Keratinocyte (primary cell): ENCODE measurements around the gene ST8SIA2. TPM values are rescaled to one million over a fixed set of nuclear protein-coding genes. Genes with fewer than 3 reads are reported as not detected.

Experiments
- DNase-seq: peaks from one replicate; pipeline ENCODE4 v3.0.0-alpha.2; 2011; ENCODE audit warnings: low read depth, missing footprints, low spot score
- FAIRE-seq: peaks from 2 replicates; lab custom pipeline; 2011; peaks lifted over from hg19 to GRCh38; lab: Jason Lieb, UNC
- H2AFZ ChIP-seq: 2 replicates; pipeline ENCODE4 v1.6.0; 2012; ENCODE audit warnings: low read length, control low read depth, inconsistent platforms; ENCODE audit not compliant: control insufficient read depth
- H3K27ac ChIP-seq: 2 replicates; pipeline ENCODE4 v1.5.1; 2011; ENCODE audit warnings: low read length; ENCODE audit not compliant: control insufficient read depth, insufficient read depth
- H3K27me3 ChIP-seq: 3 replicates; pipeline ENCODE4 v1.6.0; 2011; ENCODE audit warnings: low read length; ENCODE audit not compliant: control insufficient read depth, insufficient read depth; ENCODE audit errors: extremely low read depth
- H3K36me3 ChIP-seq, 2 experiments: 2 replicates in 1 of 2; 3 replicates in 1 of 2; pipeline ENCODE4 v1.5.1; 2011; ENCODE audit warnings: low read length in 2 of 2, mild to moderate bottlenecking in 1 of 2; ENCODE audit not compliant: control insufficient read depth in 2 of 2, insufficient read depth in 2 of 2; ENCODE audit errors: extremely low read depth in 1 of 2
- H3K4me1 ChIP-seq: 3 replicates; pipeline ENCODE4 v1.5.1; 2011; ENCODE audit warnings: low read length; ENCODE audit not compliant: control insufficient read depth, insufficient read depth; ENCODE audit errors: extremely low read depth
- H3K4me2 ChIP-seq: 3 replicates; pipeline ENCODE4 v1.6.0; 2011; ENCODE audit warnings: low read depth, low read length; ENCODE audit not compliant: control insufficient read depth, insufficient read depth; ENCODE audit errors: extremely low read depth
- H3K4me3 ChIP-seq, 3 experiments: fragments of 200-600 bp in 1 of 3; sonication (generic) in 1 of 3; 2 replicates in 2 of 3; 3 replicates in 1 of 3; pipeline ENCODE4 v1.5.1; 2011 to 2016; ENCODE audit warnings: low read length in 3 of 3, mild to moderate bottlenecking in 3 of 3, control low read depth in 2 of 3, inconsistent platforms in 1 of 3, low read depth in 1 of 3, mixed read lengths in 1 of 3, mixed run types in 1 of 3, moderate library complexity in 1 of 3; ENCODE audit not compliant: control insufficient read depth in 2 of 3, insufficient read depth in 2 of 3; ENCODE audit errors: extremely low read depth in 1 of 3
- H3K79me2 ChIP-seq: 2 replicates; pipeline ENCODE4 v1.6.0; 2012; ENCODE audit warnings: low read length; ENCODE audit not compliant: control insufficient read depth, insufficient read depth
- H3K9ac ChIP-seq: 3 replicates; pipeline ENCODE4 v1.6.0; 2011; ENCODE audit warnings: low read length; ENCODE audit not compliant: control insufficient read depth, insufficient read depth; ENCODE audit errors: extremely low read depth
- H3K9me1 ChIP-seq: 3 replicates; pipeline ENCODE4 v1.6.0; 2011; ENCODE audit warnings: low read length; ENCODE audit not compliant: control insufficient read depth, insufficient read depth; ENCODE audit errors: extremely low read depth
- H3K9me3 ChIP-seq: 2 replicates; pipeline ENCODE4 v1.5.1; 2012; ENCODE audit warnings: low read depth, low read length; ENCODE audit not compliant: control insufficient read depth
- H4K20me1 ChIP-seq: 3 replicates; pipeline ENCODE4 v1.6.0; 2011; ENCODE audit warnings: low read length; ENCODE audit not compliant: control insufficient read depth, insufficient read depth; ENCODE audit errors: extremely low read depth
- CTCF ChIP-seq, 3 experiments: IDR thresholded peaks in 1 of 3; conservative IDR thresholded peaks in 1 of 3; optimal IDR thresholded peaks in 1 of 3; 2 replicates in 2 of 3; 3 replicates in 1 of 3; pipeline versions ENCODE3 to v1.5.1; 2011; ENCODE audit warnings: low read length in 3 of 3, mild to moderate bottlenecking in 3 of 3, moderate library complexity in 2 of 3, control low read depth in 1 of 3, inconsistent platforms in 1 of 3; ENCODE audit not compliant: insufficient read depth in 2 of 3; ENCODE audit errors: extremely low read depth in 1 of 3
- EZH2 ChIP-seq: IDR thresholded peaks from one replicate; pipeline ENCODE4 v1.6.1; 2012; ENCODE audit warnings: inconsistent platforms, mild to moderate bottlenecking, low read length, moderate library complexity
- dilution Hi-C: fragments of 300-500 bp; cut with MboI; formaldehyde crosslinking; loops from one replicate; pipeline ENCODE4 v1.7.0; 2020; ENCODE audit warnings: low sequenced_read_pairs; ENCODE audit not compliant: extremely low pct_ligation_motif_present
- polyA plus RNA-seq, 5 experiments: library from polyadenylated mRNA; depleted of rRNA in 3 of 5; stranded (reverse) in 3 of 5; stranded (forward) in 1 of 5; unstranded in 1 of 5; fragments of >200 nt; gene quantifications; 1 replicate in 1 of 5; 2 replicates in 3 of 5; 3 replicates in 1 of 5; pipeline versions ENCODE4 v1.2.1 to v1.2.3, GENCODE V29; 2011 to 2012; ENCODE audit warnings: missing spikeins in 2 of 5, low read depth in 1 of 5, low replicate concordance in 1 of 5

Gene ST8SIA2
- polyA plus RNA-seq, 1 donor (not counting 4 experiments of a cell fraction or from before 2014, with no cell fraction given): 0.22 TPM

GRCh38 chr15:92383519-92384324 lies 10.0 kb upstream of the ST8SIA2 start:
- Histone ChIP-seq H3K9me3 (no peaks in the 10 kb centered on the region), H3K27me3 (peaks cover 9% of the 10 kb centered on the region), H2AFZ (no peak overlapping the region), H3K4me1 (peaks cover 17% of the 10 kb centered on the region), H3K4me3 (no peak overlapping the region), H3K27ac (no peak overlapping the region), H3K79me2 (no peaks in the 10 kb centered on the region), H3K9me1 (no peaks in the 10 kb centered on the region), H4K20me1 (no peaks in the 10 kb centered on the region), H3K36me3 (no peaks in the 10 kb centered on the region), H3K4me2 (no peak overlapping the region), H3K9ac (no peak overlapping the region)
- dilution Hi-C loops: no loop called here
- FAIRE-seq: no peak
- TF ChIP-seq CTCF (optimal IDR thresholded peaks at IDR 0.05 in 1 of 3, IDR thresholded peaks at IDR 0.05 in 1 of 3, conservative IDR thresholded peaks at IDR 0.05 in 1 of 3; ENCODE audit: extremely low read depth in 1 of 3, insufficient read depth in 2 of 3, low read length in 3 of 3): peak; percentile 60 to 69 (median 64)
- TF ChIP-seq EZH2: no peak
- DNase-seq: no peak

GRCh38 chr15:92384381-92384780 lies 9.3 kb upstream of the ST8SIA2 start:
- H2AFZ ChIP-seq: no peak overlapping the region
- FAIRE-seq (no peak), DNase-seq (no peak)
- no peak overlapping the region for H3K9ac ChIP-seq
- H3K79me2 ChIP-seq: no peaks in the 10 kb centered on the region
- dilution Hi-C loops: no loop called here
- H4K20me1 ChIP-seq: no peaks in the 10 kb centered on the region
- H3K4me1 ChIP-seq: peaks cover 17% of the 10 kb centered on the region
- no peaks in the 10 kb centered on the region for H3K9me3 ChIP-seq
- H3K9me1 ChIP-seq: no peaks in the 10 kb centered on the region
- TF ChIP-seq EZH2: no peak
- TF ChIP-seq CTCF (optimal IDR thresholded peaks at IDR 0.05 in 1 of 3, IDR thresholded peaks at IDR 0.05 in 1 of 3, conservative IDR thresholded peaks at IDR 0.05 in 1 of 3; ENCODE audit: extremely low read depth in 1 of 3, insufficient read depth in 2 of 3, low read length in 3 of 3): no peak
- H3K4me3 ChIP-seq: no peak overlapping the region
- H3K27me3 ChIP-seq: peaks cover 14% of the 10 kb centered on the region
- H3K36me3 ChIP-seq: no peaks in the 10 kb centered on the region
- peak overlapping the region; percentile 22 for H3K4me2 ChIP-seq
- H3K27ac ChIP-seq: peak overlapping the region; percentile 50
